ENCODE measurements around the gene MTARC2.
"Not testable (repeated sequence)": the region's sequence is repeated elsewhere in the genome, so short reads cannot be mapped to it uniquely, and the experiment has no call there.

GRCh38 chr1:220715986-220716385 is 32.1 kb upstream of the MTARC2 start:
- not testable (repeated sequence) for TF ChIP-seq CTCF, POLR2A, POLR2AphosphoS5 (IDR thresholded peaks at IDR 0.05)

Measured in stomach (tissue), 4 donors.